ENCODE measurements around the gene EXOC6B. TPM values are rescaled to one million over a fixed set of nuclear protein-coding genes. Genes with fewer than 3 reads are reported as not detected.

Gene EXOC6B
- total RNA-seq, 4 donors from 2014 or later = 22.6 to 47.3 (median 32.5) TPM

DNA sequence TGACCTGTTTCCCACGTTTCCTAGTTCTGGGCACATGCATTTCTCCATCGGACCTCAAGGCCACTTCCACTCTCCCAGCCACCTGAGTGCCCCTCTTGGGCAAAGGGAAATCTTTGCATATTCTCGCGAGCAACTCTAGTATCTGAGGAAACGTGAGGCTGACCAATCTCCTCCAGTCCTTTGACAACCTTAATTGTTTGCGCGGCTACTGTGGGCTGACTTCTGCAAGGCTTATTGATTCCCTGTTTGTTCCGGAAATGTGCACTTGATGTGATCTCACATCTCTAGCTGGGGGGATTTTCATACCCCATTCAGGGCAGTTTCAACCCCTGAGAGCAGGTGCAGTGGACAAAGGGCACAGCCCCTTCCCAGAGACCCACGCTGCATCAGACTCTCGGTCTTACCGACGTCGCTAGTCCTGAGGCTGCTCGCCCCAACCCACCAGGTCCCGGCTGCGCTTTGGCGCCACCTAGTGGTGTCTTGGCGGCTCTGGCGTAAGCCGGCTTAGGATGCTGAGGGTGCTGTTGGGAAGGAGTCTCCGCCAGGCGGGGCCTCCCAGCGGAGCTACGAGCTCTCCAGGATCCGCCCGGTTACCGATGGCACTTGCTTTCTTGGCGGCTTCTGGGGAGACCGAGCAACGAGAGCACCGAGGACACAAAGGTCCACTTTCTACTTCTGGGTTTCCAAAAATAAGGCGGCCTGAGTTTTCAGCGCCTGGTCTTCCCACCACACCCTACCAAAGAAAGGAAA is 36.6 kb upstream of the EXOC6B start:
- no peaks in the 10 kb centered on the region for H3K36me3 ChIP-seq
- H3K9me3 ChIP-seq = no peaks in the 10 kb centered on the region
- H3K4me3 ChIP-seq (replicated peaks in 1 of 3) = no peak overlapping the region
- no peaks in the 10 kb centered on the region for H3K27me3 ChIP-seq
- intact Hi-C loops (cut with DNase I) = no loop called here
- peak; percentile 83 to 87 for DNase-seq
- no peak overlapping the region for H3K27ac ChIP-seq
- peaks cover 0 to 5% of the 10 kb centered on the region in 2 donors for H3K4me1 ChIP-seq
- 13 to 14% methylated on average over 14 to 19 of the region's 33 CpGs for WGBS, 2 donors
- TF ChIP-seq POLR2A (IDR thresholded peaks at IDR 0.05) = no peak
- TF ChIP-seq CTCF (IDR thresholded peaks at IDR 0.05) = peak; percentile 69 to 99 (median 90)

DNA sequence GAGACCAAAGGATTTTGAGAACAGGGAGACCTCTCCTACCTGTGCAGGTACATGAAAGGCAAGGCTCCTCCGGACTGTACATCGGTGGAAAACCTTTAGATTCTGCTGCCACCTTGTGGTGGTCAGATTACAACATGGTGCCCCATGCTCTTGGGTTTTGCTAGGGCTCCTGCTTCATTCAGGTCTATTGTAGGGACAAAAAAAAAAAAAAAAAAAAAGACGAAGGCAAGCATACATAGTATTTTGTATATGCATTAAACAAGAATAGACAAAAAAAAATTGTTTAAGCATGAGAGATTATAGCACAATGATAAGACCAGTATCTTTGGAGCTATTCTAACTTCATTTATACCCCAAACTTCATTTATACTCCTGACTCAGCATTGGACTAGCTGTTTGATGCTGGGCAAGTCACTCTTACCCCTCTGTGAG is 34.0 kb upstream of the EXOC6B start:
- H3K27ac ChIP-seq = no peak overlapping the region
- 2% methylated on average over 3 of the region's 3 CpGs for WGBS, 2 donors
- peak; percentile 72 for DNase-seq
- no peak overlapping the region for H3K4me3 ChIP-seq (replicated peaks in 1 of 3)
- peaks cover 0 to 5% of the 10 kb centered on the region in 2 donors for H3K4me1 ChIP-seq
- H3K27me3 ChIP-seq = no peaks in the 10 kb centered on the region
- no peaks in the 10 kb centered on the region for H3K36me3 ChIP-seq
- intact Hi-C loops (cut with DNase I) = loop anchor here (5.0 kb wide), 1 partner anchor 88 kb away; no protein-coding TSS in a partner anchor
- TF ChIP-seq POLR2A (IDR thresholded peaks at IDR 0.05) (no peak), CTCF (IDR thresholded peaks at IDR 0.05) (peak; percentile 45 to 76 (median 54))
- H3K9me3 ChIP-seq = no peaks in the 10 kb centered on the region

DNA sequence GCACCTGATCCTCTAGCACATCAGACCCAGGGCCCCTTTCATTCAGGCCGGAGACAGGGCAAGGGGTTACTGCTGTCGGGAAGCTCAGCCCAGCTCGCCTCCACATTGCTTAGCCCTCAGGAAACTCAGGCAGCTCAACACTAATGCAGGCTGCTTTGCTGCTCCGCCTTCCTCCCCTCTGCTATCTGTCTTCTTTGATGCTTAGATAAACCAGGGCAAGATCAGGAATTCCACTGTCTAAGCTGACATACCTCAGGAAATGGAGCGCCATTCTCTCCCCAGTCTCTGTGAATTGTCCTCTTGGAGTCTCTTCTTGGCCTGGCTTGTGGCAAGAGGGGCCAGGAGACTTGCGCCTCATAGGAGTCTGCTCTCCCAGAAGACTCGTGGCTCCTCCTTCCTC is 25.5 kb upstream of the EXOC6B start:
- Histone ChIP-seq H3K9me3 (no peaks in the 10 kb centered on the region), H3K4me3 (replicated peaks in 1 of 3) (no peak overlapping the region), H3K4me1 (no peaks in the 10 kb centered on the region), H3K27ac (no peak overlapping the region), H3K27me3 (no peaks in the 10 kb centered on the region), H3K36me3 (no peaks in the 10 kb centered on the region)
- TF ChIP-seq POLR2A (IDR thresholded peaks at IDR 0.05) = no peak
- TF ChIP-seq CTCF (IDR thresholded peaks at IDR 0.05) = no peak
- intact Hi-C loops (cut with DNase I) = no loop called here
- no peak for DNase-seq
- WGBS, 2 donors = 66 to 73% methylated on average over 5 to 6 of the region's 7 CpGs

DNA sequence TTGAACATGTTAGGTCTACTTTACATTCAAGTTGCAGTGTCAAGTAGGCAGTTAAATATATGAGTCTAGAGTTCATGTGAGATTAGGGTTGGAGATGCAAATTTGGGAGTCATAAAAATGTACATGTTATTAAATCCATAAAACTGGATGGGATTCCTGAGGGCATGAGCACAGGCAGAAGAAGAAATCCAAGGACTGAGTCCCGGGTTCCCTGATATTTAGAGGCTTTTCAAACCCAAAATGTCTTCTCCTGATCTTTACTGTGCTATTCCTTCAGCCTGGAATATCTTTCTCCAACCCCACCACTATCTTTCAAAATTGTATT is 23.3 kb upstream of the EXOC6B start:
- DNase-seq = no peak
- no peak for TF ChIP-seq POLR2A (IDR thresholded peaks at IDR 0.05)
- no peaks in the 10 kb centered on the region for H3K9me3 ChIP-seq
- no peaks in the 10 kb centered on the region for H3K36me3 ChIP-seq
- no peaks in the 10 kb centered on the region for H3K27me3 ChIP-seq
- WGBS, 2 donors = 69 to 86% methylated on average over 1 of the region's 1 CpG
- H3K4me1 ChIP-seq = no peaks in the 10 kb centered on the region
- intact Hi-C loops (cut with DNase I) = no loop called here
- H3K27ac ChIP-seq = no peak overlapping the region
- H3K4me3 ChIP-seq (replicated peaks in 1 of 3) = no peak overlapping the region

DNA sequence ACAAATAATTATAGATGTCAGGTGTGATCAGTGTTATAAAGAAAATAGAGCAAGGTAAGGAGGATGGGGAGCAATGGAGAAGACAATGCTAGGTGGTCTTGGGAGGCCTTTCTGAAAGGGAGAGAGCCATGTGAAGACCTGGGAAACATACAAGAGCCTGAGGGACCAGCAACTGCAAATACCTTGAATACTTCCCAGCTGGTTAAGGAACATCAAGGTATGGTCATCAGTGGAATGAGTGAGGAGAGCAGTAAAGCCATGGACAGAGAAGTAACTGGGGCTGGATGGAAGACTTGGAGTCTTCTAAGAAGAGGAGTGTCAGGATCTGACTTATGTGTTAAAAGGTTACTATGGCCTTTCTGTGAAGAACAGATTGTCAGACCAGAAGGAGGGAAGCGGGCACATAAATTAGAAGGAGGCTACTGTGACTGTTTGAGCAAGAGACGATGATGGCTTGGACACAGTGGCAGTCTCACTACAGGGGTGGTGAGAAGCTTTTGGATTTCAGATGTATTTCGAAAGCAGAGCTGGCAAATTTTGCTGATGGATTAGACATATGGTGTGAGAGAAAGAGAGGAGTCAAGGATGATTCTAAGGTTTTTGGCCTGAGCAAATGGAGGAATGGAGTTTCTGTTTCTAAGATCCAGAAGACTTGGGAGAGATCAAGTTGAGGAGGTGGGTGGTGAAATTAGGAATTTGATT is 22.8 kb upstream of the EXOC6B start:
- no peak overlapping the region for H3K4me3 ChIP-seq (replicated peaks in 1 of 3)
- no peaks in the 10 kb centered on the region for H3K9me3 ChIP-seq
- WGBS, 2 donors = 90 to 93% methylated on average over 3 of the region's 3 CpGs
- TF ChIP-seq POLR2A (IDR thresholded peaks at IDR 0.05) (no peak), CTCF (IDR thresholded peaks at IDR 0.05) (no peak)
- no peak for DNase-seq
- H3K27me3 ChIP-seq = no peaks in the 10 kb centered on the region
- no peaks in the 10 kb centered on the region for H3K36me3 ChIP-seq
- intact Hi-C loops (cut with DNase I) = no loop called here
- H3K4me1 ChIP-seq = no peaks in the 10 kb centered on the region
- no peak overlapping the region for H3K27ac ChIP-seq
